SK-N-MC (cell line): ENCODE data around the gene PIGK.

Experiments
- EZH2 ChIP-seq: fragments of 200-600 bp; sonication (generic); IDR thresholded peaks from one replicate; pipeline ENCODE4 v1.6.1; 2017; ENCODE audit warnings: antibody characterized with exemption
- FOXP2 ChIP-seq: optimal IDR thresholded peaks from 2 replicates; pipeline ENCODE3; 2011; ENCODE audit warnings: mild to moderate bottlenecking, moderate library complexity; ENCODE audit not compliant: insufficient read depth; ENCODE audit errors: extremely low read length, control extremely low read depth
- POLR2AphosphoS5 ChIP-seq: IDR thresholded peaks from 2 replicates; pipeline ENCODE4 v1.6.1; 2012; ENCODE audit warnings: mild to moderate bottlenecking, low read depth, low read length, borderline replicate concordance

DNA sequence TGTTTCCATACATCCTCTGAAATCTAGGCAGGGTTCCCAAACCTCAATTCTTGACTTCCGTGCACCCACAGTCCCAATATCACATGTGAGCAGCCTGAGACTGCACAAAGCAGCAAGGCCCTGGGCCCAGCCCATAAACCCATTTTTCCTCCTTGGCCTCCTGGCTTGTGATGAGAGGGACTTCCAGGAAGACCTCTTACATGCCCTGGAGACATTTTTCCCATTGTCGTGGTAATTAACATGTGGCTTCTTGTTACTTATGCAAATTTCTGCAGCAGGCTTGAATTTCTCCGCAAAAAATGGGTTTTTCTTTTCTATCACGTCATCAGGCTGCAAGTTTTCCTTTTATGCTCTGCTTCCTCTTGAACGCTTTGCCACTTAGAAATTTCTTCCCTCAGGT lies 3.3 kb upstream of the PIGK start:
- no peak for TF ChIP-seq FOXP2
- TF ChIP-seq EZH2, result no peak
- no peak for TF ChIP-seq POLR2AphosphoS5
